K562 treated with DMSO at 1 percent for 4 hours (cell line): ENCODE results near the gene FBH1. TPM values are rescaled to one million over a fixed set of nuclear protein-coding genes. Genes with fewer than 3 reads are reported as not detected.

ENCODE experiments used
- total RNA-seq: library from RNA; unstranded; fragments of 300-600 nt; gene quantifications from 2 replicates; pipeline ENCODE4 v1.2.3, GENCODE V29; 2022; ENCODE audit not compliant: insufficient read depth

Gene FBH1
- total RNA-seq = 58.3 and 85.1 TPM in 2 replicates

DNA sequence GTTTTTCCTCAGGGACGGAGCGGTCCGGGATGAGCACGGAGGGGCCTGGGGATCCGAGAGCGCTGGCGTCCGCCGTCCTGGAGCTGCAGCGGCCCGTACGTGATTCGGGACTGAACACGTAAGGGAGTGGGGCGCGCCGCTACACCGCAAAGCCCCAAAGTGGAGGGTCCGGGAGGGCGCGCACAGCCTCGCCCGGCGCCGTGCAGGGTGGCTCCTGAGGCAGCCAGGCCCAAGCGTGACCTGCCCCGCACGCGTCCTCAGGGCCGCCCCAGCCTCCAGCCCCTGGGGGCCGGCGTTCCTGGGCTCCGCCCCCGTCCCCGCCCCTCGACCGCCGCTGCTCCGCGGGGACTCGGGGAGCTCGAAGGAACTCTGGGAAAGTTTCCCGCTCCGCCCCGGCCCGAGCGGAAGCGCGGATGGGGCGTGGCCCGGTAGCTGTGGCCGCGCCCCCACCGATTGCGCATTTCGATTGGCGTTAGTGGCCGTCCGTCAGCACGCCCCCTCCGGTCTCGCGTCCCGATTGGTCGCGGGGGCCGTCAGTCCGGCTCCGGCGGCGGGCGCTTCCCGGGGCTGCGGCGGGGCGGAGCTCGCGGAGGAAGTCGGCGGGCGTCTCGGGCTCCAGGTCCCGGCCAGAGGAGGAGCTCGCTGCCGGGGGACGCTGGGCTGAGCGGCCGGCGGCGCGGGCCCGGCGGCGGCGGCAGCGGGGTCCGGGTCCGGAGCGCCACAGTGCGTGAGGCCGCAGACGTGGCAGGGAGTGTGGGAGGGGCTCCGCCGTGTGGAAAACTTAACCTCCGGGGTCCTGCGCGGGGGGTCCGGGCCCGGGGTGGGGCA, at the start of gene FBH1, which contains the start of gene ANKRD16:
TSS of gene FBH1 (plus strand) at position 620 of the 828 bp plus-strand sequence. CDS start at position 723, 103 bp downstream.
TSS of gene ANKRD16 (minus strand) at position 270 of the 828 bp plus-strand sequence. CDS start 539 bp downstream, outside the sequence.

DNA sequence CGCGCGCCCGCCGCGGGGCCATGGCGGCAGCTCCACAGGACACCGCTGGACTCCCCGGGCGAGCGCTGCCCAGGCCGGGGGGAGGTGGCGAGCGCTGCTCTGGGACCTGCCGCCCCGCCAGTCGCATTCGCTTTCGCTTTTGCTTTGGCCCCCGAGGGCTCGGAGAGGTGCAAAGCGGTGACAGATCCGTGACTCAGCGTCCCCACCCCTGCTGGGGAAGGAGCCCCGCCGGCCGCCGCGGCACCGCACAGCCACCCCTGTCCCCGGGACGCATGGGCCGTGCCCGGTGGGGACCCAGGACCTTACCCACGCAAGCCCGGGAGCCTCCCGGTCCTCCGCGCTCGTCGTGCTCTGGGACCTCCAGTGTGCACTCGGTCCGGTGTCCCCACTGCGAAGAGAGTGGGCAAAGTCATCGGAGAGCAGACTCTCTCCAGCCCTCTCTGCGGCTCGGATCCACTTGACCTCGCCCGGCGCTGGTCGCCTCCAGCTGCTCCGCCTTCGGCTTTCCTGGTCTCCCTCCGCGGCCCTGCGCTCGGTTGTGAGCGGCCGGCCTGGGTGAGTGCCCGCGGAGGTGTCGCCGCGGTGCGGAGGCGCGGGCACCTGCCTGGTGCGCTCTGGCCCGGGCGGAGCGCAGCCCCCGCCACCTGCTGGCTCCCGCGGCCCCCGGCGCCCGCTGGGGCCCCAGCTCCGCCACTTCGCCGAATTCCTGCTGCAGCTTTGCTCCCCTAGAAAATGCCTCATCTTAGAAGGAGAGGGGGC, 87.6 kb downstream of the FBH1 start, which contains the start of gene IL15RA:
TSS of gene IL15RA (minus strand) at position 73 of the 759 bp plus-strand sequence. CDS start at position 22, 51 bp downstream.

Other genes with a start within 250 kb of the FBH1 start
- gene ASB13, start 223.6 kb upstream of the FBH1 start, total RNA-seq = 24.7 and 25.7 TPM in 2 replicates
- gene TASOR2, start 205.4 kb upstream of the FBH1 start, total RNA-seq = 18.5 and 19.3 TPM in 2 replicates
- gene GDI2, start 76.8 kb upstream of the FBH1 start, total RNA-seq = 176 and 187 TPM in 2 replicates
- 3.7 and 6.0 TPM in 2 replicates for gene ANKRD16, start 350 bp upstream of the FBH1 start, total RNA-seq
- 19.7 and 24.0 TPM in 2 replicates for gene IL15RA, start 87.3 kb downstream of the FBH1 start, total RNA-seq
- gene IL2RA, start 172.1 kb downstream of the FBH1 start, total RNA-seq = 0.50 and 1.8 TPM in 2 replicates
- 53.6 and 57.6 TPM in 2 replicates for gene RBM17, start 198.8 kb downstream of the FBH1 start, total RNA-seq